NK-92 (cell line): Measurements from ENCODE around the gene SOHLH1.
"Not testable (repeated sequence)": the region's sequence is repeated elsewhere in the genome, so short reads cannot be mapped to it uniquely, and the experiment has no call there.

Experiments used
- DNase-seq: peaks from one replicate; lab custom pipeline; 2025; ENCODE audit not compliant: unreplicated experiment; lab: John Stamatoyannopoulos, UW

SOHLH1 gene

GRCh38 chr9:135680056-135680455, 19.2 kb downstream of the SOHLH1 start:
- no peak for DNase-seq

- no peak for DNase-seq
These were observed 20.9 kb downstream of the SOHLH1 start for GRCh38 chr9:135678236-135679017.

GRCh38 chr9:135677641-135678168, 21.6 kb downstream of the SOHLH1 start:
- DNase-seq, result no peak

GRCh38 chr9:135676891-135677290, 22.4 kb downstream of the SOHLH1 start:
- no peak for DNase-seq

- no peak for DNase-seq
These were observed 24.3 kb downstream of the SOHLH1 start for GRCh38 chr9:135674977-135675376.

GRCh38 chr9:135673941-135674340, 25.3 kb downstream of the SOHLH1 start:
- DNase-seq, result no peak

- not testable (repeated sequence) for DNase-seq
These were observed 26.5 kb downstream of the SOHLH1 start for GRCh38 chr9:135672786-135673185.

- DNase-seq, result no peak
These were observed 27.7 kb downstream of the SOHLH1 start for GRCh38 chr9:135671591-135672041.

- DNase-seq, result no peak
These were observed 28.3 kb downstream of the SOHLH1 start for GRCh38 chr9:135670721-135671590.

- no peak for DNase-seq
These were observed 29.5 kb downstream of the SOHLH1 start for GRCh38 chr9:135669616-135670285.

- not testable (repeated sequence) for DNase-seq
These were observed 30.3 kb downstream of the SOHLH1 start for GRCh38 chr9:135669018-135669417.

- DNase-seq, result no peak
These were observed 31.7 kb downstream of the SOHLH1 start for GRCh38 chr9:135667463-135668001.

GRCh38 chr9:135666534-135667462, 32.5 kb downstream of the SOHLH1 start:
- DNase-seq, result no peak

- no peak for DNase-seq
These were observed 33.5 kb downstream of the SOHLH1 start for GRCh38 chr9:135665795-135666189.

GRCh38 chr9:135664801-135665794, 34.2 kb downstream of the SOHLH1 start:
- no peak for DNase-seq

- DNase-seq, result no peak
These were observed 35.0 kb downstream of the SOHLH1 start for GRCh38 chr9:135664266-135664665.

GRCh38 chr9:135663857-135664256, 35.4 kb downstream of the SOHLH1 start:
- no peak for DNase-seq

- no peak for DNase-seq
These were observed 35.9 kb downstream of the SOHLH1 start for GRCh38 chr9:135663451-135663770.
